Tibial nerve (tissue), 3 donors: ENCODE measurements around the gene RNU6-1.

ENCODE experiments used
- POLR2A ChIP-seq, 2 donors: fragments of 450-650 bp; IDR thresholded peaks; one replicate each; pipeline ENCODE4 v1.6.1; 2017; ENCODE audit warnings: antibody characterized with exemption in 2 of 2, mild to moderate bottlenecking in 2 of 2, moderate library complexity in 2 of 2
- TF ChIP-seq, protein P1 (sequence below), 5 experiments: fragments of 200-600 bp in 3 of 5; fragments of 450-650 bp in 2 of 5; sonication (generic) in 3 of 5; IDR thresholded peaks; one replicate each; pipeline ENCODE4 v1.5.1; 2016 to 2019; ENCODE audit warnings: antibody characterized with exemption in 5 of 5, mild to moderate bottlenecking in 3 of 5, moderate library complexity in 2 of 5

DNA sequence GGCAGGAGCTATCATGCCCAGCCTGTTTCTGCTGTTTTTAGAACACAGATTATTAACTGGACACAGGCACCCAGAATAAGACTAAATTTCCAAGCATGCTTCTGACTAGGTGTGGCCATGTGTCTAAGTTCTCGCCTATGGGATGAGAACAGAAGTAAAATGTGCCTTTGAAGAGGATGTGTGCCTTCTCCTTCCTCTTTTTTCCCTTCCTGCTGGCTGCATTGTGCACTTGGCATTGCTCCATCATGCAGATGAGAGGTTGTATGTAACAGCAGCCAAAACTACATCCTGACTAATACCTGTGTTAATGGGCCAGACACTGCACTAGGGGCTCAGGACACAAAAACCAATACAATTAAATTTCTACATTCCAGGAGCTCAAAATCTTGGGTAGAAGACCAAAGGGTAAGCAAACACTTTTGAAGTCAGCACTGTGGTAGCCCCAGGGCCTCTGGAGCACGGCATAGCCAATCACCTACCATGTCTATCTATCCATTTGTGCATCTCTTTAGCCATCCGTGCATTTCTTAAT lies 40.9 kb upstream of the RNU6-1 start:
- TF ChIP-seq POLR2A (IDR thresholded peaks at IDR 0.05), result no peak
- TF ChIP-seq, protein P1, sequence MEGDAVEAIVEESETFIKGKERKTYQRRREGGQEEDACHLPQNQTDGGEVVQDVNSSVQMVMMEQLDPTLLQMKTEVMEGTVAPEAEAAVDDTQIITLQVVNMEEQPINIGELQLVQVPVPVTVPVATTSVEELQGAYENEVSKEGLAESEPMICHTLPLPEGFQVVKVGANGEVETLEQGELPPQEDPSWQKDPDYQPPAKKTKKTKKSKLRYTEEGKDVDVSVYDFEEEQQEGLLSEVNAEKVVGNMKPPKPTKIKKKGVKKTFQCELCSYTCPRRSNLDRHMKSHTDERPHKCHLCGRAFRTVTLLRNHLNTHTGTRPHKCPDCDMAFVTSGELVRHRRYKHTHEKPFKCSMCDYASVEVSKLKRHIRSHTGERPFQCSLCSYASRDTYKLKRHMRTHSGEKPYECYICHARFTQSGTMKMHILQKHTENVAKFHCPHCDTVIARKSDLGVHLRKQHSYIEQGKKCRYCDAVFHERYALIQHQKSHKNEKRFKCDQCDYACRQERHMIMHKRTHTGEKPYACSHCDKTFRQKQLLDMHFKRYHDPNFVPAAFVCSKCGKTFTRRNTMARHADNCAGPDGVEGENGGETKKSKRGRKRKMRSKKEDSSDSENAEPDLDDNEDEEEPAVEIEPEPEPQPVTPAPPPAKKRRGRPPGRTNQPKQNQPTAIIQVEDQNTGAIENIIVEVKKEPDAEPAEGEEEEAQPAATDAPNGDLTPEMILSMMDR (IDR thresholded peaks at IDR 0.05), result no peak
